Femur (tissue), 1 donor: Measurements from ENCODE around the gene USHBP1.

Experiments used
- DNase-seq: peaks from one replicate; pipeline ENCODE4 v3.0.0-alpha.2; 2017

The USHBP1 gene, protein sequence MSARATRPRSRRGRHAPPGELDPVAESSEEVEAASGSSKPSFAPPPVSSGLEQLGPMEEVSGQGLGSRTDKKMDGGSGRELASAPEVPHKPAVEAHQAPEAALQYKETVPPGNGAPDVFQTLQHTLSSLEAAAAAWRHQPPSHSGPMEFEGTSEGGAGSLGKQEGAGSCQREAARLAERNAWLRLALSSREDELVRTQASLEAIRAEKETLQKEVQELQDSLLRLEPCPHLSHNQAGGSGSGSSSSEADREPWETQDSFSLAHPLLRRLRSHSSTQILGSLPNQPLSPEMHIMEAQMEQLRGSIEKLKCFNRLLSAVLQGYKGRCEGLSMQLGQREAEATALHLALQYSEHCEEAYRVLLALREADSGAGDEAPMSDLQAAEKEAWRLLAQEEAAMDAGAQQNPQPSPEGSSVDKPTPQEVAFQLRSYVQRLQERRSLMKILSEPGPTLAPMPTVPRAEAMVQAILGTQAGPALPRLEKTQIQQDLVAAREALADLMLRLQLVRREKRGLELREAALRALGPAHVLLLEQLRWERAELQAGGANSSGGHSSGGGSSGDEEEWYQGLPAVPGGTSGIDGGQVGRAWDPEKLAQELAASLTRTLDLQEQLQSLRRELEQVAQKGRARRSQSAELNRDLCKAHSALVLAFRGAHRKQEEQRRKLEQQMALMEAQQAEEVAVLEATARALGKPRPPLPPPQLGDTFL

DNA sequence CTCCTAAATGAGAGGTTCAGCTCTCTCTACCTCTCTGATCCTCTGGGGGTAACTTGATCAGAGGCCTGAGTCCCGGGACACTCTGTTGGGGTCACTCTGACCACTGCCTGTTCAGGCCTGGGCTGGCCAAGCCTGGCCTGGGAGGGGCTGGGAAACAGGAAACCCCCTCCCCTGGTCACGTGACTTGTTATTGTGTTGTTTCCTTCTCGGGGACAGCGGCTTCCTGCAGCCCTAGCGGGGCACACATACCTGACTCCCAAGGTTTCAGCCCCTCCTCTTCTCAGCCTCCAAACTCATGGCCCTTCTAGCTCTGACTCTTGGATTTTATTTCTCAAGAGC lies at the start of gene USHBP1:
Gene USHBP1 (minus strand): TSS at position 105 of the 339 bp plus-strand sequence. CDS start 446 bp downstream, outside the sequence.
- peak; percentile 49 for DNase-seq

DNA sequence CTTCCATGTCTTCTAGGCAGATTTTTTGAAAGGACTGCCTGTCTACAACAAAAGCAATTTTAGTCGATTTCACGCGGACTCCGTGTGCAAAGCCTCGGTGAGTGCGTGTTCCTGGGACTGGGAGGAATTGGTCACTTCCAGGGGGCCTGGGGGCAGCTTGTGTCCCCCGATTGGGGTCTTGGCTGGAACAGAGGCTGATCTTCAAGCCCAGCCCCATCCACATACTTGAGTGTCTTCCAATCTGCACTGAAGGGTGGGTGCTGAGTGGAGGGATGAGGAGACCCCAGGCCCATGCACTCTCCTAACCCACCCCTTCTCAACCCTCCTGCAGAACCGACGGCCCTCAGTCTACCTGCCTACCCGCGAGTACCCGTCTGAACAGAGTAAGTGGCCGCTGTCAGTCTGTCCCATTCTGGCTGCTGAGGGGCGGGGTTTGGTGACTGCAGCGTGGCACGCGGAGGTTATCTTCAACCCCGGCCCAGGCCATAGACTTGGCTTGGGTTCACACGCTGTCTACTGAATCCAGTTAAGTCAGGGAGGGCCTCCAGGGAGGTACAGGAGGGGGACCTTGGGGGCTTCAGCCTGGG lies 49.6 kb upstream of the USHBP1 start:
- DNase-seq = peak; percentile 20

- no peak for DNase-seq
Measured at GRCh38 chr19:17312189-17313113, 47.9 kb upstream of the USHBP1 start.

GRCh38 chr19:17311455-17312188 lies 47.1 kb upstream of the USHBP1 start:
- DNase-seq = no peak

DNA sequence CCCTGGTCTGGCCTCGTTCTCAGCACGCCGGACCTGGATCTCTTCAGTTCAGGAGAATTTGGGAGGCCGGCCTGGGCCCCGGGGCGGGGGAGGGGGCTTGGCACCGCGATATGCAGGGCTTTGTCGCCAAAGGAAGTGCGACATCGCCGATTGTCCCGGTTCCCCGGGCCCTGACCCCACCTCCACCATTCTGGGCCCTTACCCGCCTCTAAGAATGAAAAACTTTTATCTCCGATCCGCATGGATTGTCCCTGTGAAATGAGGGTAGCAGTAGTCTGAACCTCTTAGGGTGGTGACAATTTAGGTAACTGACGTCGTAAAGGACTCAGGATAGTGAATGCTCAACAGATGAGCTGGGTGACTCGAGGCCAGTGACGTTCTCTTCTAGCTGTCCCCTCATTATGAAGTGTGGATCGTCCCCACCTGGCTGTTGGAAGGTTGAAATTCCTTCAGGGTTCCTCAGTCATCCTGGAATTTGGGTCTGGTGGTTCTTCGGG lies 45.5 kb upstream of the USHBP1 start:
- DNase-seq = no peak

- DNase-seq = peak; percentile 100
Measured at GRCh38 chr19:17309198-17309964, 44.8 kb upstream of the USHBP1 start, which contains the start of gene DDA1. TSS of gene DDA1 (plus strand) at chr19:17309563. CDS start at chr19:17309655, 92 bp downstream.

DNA sequence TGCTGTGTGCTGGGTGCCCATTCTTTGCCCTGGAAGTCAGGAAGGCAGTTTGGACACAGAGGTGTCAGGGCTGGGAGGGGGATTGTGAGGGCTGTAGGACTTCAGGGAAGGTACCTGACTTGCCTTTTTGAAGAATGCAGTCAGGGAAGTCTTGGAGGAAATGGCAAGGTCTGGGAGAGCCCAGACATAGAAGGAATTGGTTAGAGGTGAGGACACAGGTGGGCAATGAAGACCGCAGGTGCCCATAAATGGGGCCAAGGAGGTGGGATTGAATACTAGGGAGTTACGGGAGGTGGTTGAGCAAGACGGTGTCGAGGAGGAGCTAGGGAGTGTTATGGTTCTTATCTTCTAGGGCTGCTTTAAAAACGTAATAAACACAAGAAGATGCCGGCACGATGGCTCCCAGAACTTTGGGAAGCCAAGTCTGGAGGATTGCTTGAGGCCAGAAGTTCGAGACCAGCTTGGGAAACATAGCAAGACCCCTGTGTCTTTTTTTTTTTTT lies 43.4 kb upstream of the USHBP1 start:
- no peak for DNase-seq

- DNase-seq = no peak
Measured at GRCh38 chr19:17306285-17306714, 41.8 kb upstream of the USHBP1 start.

DNA sequence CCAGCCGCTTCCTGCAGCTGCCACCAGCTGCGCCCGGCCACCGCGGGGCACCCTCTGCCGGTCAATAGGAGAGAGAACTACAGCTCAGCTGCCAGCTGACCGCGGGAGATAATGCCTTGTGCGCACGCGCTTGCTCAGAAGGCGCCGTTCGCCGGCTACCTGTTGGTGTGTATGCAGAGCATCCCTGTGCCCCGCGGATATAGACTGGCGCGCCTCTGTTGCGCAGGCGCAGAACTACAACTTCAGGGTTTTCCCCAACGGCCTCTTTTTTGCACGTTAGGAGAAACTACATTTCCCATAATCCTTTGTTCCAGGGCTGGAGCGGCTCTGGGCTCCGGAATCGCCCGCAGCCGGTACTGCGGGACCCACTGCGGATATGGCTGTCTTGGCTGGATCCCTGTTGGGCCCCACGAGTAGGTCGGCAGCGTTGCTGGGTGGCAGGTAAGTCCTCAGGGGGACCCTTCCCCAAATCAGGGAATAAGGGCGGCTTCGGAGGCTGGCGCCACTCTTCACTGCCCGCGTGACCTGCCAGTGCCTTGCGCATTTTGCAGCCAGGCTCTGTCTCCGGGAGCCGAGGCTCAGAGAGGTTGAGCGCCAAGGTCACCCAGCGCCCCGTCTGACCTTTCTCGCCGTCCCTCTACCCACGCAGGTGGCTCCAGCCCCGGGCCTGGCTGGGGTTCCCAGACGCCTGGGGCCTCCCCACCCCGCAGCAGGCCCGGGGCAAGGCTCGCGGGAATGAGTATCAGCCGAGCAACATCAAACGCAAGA lies 41.2 kb upstream of the USHBP1 start, which contains the start of gene MRPL34:
Gene MRPL34 (plus strand): TSS at position 356 of the 768 bp plus-strand sequence. CDS start 21 bp downstream, at position 377.
- DNase-seq = peak; percentile 97

DNA sequence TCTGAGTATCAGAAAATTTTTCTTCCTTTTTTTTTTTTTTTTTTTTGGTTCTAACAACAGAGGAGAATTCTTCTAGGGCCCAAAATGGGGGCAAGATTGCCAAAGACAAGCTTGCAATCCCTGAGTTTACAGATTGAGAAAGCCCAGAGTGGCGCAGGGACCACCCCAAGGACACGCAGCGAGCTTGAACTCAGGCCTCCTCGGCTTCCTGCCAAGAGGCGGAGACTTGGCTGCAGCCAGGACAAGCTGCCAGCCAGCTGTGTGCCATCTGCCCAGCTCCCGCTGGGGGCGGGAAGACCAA lies 40.6 kb upstream of the USHBP1 start:
- no peak for DNase-seq

GRCh38 chr19:17304386-17305215 lies 40.1 kb upstream of the USHBP1 start:
- DNase-seq = no peak

DNA sequence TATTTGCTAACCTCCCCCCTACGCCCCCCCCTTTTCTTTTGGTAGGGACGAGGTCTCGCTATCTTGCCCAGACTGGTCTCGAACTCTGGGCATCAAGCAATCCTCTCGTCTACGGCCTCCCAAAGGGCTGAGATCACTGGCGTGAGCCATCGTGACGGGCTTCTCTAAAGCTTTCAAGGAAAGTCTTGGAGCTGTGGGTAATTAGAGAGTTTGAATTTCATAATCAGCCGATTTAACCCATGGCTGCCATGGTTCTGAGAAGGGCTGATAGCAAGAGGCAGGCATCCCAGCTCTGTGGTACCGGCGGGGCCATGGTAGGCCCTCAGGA lies 39.4 kb upstream of the USHBP1 start:
- DNase-seq = no peak

GRCh38 chr19:17303167-17303939 lies 38.8 kb upstream of the USHBP1 start, which contains the start of gene ABHD8:
TSS of gene ABHD8 (minus strand) at chr19:17303425. CDS start at chr19:17301616, 1,809 bp downstream.
- peak; percentile 98 for DNase-seq

GRCh38 chr19:17302391-17303166 lies 38.0 kb upstream of the USHBP1 start:
- DNase-seq = no peak

- DNase-seq = no peak
Measured at GRCh38 chr19:17300992-17301619, 36.6 kb upstream of the USHBP1 start.

DNA sequence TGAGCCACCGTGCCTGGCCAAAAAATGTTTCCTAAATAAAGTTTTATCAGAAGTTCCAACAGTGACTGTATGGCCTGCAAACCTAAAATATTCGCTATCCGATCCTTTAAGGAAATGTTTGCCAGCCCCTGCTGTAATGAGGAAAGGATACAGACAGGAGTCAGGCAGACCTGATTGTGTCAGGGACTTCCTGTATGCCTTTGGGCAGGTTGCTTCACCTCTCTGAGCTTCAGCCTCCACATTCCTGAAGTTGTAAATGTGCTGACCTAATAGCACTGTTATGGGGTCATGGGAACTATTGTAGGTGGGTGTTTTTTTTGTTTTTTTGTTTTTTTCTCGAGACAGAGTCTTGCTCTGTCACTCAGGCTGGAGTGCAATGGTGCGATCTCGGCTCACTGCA lies 32.4 kb upstream of the USHBP1 start:
- DNase-seq = no peak

GRCh38 chr19:17296273-17296672 lies 31.7 kb upstream of the USHBP1 start:
- no peak for DNase-seq
